ENCODE results near the gene CDH3. TPM values are rescaled to one million over a fixed set of nuclear protein-coding genes. Genes with fewer than 3 reads are reported as not detected.

CDH3 gene
- total and polyA plus RNA-seq, 2 of the 13 experiments (the other 11 are each of a cell fraction or from before 2014, with no cell fraction given), result 0.11 TPM; not detected in 1

DNA sequence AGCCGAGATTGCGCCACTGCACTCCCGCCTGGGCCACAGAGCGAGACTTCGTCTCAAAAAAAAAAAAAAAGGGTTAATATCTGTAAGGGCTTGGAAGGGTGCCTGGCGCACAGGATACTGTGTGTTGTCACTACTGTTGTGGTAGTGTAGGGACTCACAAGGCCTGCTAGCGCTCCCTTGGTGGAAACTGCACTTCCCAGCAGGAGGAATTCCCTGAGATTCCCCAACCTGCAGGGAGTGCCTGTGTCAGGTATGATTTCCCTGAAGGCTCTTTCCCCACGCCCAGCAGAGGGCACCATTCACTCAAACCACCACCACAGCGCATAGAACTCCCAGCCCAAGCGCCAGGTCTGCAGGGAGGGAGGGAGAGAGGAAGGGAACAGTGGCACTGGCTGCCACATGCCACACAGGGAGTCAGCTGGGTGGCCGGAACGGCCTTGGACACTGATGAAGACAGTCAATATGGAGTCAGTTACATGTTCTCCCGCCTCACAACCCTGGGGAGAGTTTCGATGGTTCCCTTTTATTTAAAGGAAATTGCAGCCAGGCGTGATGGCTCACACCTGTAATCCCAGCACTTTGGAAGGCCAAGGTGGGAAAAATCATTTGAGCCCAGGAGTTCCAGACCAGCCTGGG is 59.2 kb downstream of the CDH3 start (continued):
- no peak for TF ChIP-seq WIZ (CRISPR knock-in tag; IDR thresholded peaks at IDR 0.05)
- TF ChIP-seq ZNF337 (CRISPR knock-in tag; IDR thresholded peaks at IDR 0.05; ENCODE audit: borderline replicate concordance, low read depth), result no peak
- TF ChIP-seq FIP1L1 (IDR thresholded peaks at IDR 0.05; ENCODE audit: borderline replicate concordance, insufficient read depth, low read depth, low read length), result no peak
- TF ChIP-seq SNAPC2 (CRISPR knock-in tag; IDR thresholded peaks at IDR 0.05), result peak; percentile 65; the same call in 1 of the 2 replicates
- no peak for TF ChIP-seq ZNF7 (CRISPR knock-in tag; IDR thresholded peaks at IDR 0.05)
- no peak for TF ChIP-seq ZNF749 (CRISPR knock-in tag; IDR thresholded peaks at IDR 0.05; ENCODE audit: borderline replicate concordance)
- no peak for TF ChIP-seq ZNF17 (CRISPR knock-in tag; IDR thresholded peaks at IDR 0.05)
- TF ChIP-seq, protein P1, sequence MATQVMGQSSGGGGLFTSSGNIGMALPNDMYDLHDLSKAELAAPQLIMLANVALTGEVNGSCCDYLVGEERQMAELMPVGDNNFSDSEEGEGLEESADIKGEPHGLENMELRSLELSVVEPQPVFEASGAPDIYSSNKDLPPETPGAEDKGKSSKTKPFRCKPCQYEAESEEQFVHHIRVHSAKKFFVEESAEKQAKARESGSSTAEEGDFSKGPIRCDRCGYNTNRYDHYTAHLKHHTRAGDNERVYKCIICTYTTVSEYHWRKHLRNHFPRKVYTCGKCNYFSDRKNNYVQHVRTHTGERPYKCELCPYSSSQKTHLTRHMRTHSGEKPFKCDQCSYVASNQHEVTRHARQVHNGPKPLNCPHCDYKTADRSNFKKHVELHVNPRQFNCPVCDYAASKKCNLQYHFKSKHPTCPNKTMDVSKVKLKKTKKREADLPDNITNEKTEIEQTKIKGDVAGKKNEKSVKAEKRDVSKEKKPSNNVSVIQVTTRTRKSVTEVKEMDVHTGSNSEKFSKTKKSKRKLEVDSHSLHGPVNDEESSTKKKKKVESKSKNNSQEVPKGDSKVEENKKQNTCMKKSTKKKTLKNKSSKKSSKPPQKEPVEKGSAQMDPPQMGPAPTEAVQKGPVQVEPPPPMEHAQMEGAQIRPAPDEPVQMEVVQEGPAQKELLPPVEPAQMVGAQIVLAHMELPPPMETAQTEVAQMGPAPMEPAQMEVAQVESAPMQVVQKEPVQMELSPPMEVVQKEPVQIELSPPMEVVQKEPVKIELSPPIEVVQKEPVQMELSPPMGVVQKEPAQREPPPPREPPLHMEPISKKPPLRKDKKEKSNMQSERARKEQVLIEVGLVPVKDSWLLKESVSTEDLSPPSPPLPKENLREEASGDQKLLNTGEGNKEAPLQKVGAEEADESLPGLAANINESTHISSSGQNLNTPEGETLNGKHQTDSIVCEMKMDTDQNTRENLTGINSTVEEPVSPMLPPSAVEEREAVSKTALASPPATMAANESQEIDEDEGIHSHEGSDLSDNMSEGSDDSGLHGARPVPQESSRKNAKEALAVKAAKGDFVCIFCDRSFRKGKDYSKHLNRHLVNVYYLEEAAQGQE (IDR thresholded peaks at IDR 0.05; ENCODE audit: borderline replicate concordance in 1 of 2, low read depth in 1 of 2, low read length in 2 of 2), result no peak
- no peak for TF ChIP-seq ZNF557 (CRISPR knock-in tag; IDR thresholded peaks at IDR 0.05)
- TF ChIP-seq POLR2G (IDR thresholded peaks at IDR 0.05; ENCODE audit: low read depth, low read length), result no peak
- peak; percentile 63; the same call in 1 of the 2 replicates for TF ChIP-seq MIER2 (CRISPR knock-in tag; IDR thresholded peaks at IDR 0.05)
- TF ChIP-seq ZZZ3 (CRISPR knock-in tag; IDR thresholded peaks at IDR 0.05; ENCODE audit: borderline replicate concordance), result no peak
- no peak for TF ChIP-seq ZFP82 (CRISPR knock-in tag; IDR thresholded peaks at IDR 0.05; ENCODE audit: borderline replicate concordance)
- TF ChIP-seq ZNF713 (CRISPR knock-in tag; IDR thresholded peaks at IDR 0.05), result 0 out of 2 replicates have a peak, but pooled peaks have one; percentile 73
- peak; percentile 65; the same call in 1 of the 2 replicates for TF ChIP-seq ZNF772 (CRISPR knock-in tag; IDR thresholded peaks at IDR 0.05)
- TF ChIP-seq FOXA1 (IDR thresholded peaks at IDR 0.05), result no peak
- no peak for TF ChIP-seq FOXA1 (CRISPR knock-in tag; IDR thresholded peaks at IDR 0.05)
- TF ChIP-seq ZNF101 (CRISPR knock-in tag; IDR thresholded peaks at IDR 0.05; ENCODE audit: borderline replicate concordance, low read depth), result no peak
- no peak for TF ChIP-seq SP1 (IDR thresholded peaks at IDR 0.05)
- TF ChIP-seq SP1 (CRISPR knock-in tag; IDR thresholded peaks at IDR 0.05), result no peak
- TF ChIP-seq RBM39 (IDR thresholded peaks at IDR 0.05; ENCODE audit: low read depth, low read length, poor library complexity, severe bottlenecking), result no peak
- TF ChIP-seq ZKSCAN8 (CRISPR knock-in tag; IDR thresholded peaks at IDR 0.05; ENCODE audit: borderline replicate concordance), result no peak; the same call in 1 of the 2 replicates
- TF ChIP-seq, protein P2, sequence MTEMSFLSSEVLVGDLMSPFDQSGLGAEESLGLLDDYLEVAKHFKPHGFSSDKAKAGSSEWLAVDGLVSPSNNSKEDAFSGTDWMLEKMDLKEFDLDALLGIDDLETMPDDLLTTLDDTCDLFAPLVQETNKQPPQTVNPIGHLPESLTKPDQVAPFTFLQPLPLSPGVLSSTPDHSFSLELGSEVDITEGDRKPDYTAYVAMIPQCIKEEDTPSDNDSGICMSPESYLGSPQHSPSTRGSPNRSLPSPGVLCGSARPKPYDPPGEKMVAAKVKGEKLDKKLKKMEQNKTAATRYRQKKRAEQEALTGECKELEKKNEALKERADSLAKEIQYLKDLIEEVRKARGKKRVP (CRISPR knock-in tag; IDR thresholded peaks at IDR 0.05), result no peak
- peak; percentile 23; the same call in 1 of the 2 replicates for TF ChIP-seq HNF4A (CRISPR knock-in tag; IDR thresholded peaks at IDR 0.05)
- no peak for TF ChIP-seq ZNF430 (CRISPR knock-in tag; IDR thresholded peaks at IDR 0.05)
- TF ChIP-seq GATA4 (IDR thresholded peaks at IDR 0.05; ENCODE audit: borderline replicate concordance, low read depth), result no peak
